ENCODE measurements around the gene CFHR2.

The CFHR2 gene

GRCh38 chr1:197003132-197003531 is 59.6 kb downstream of the CFHR2 start:
- no peak for DNase-seq

- DNase-seq, result no peak
Observed at GRCh38 chr1:197008861-197009260, 65.3 kb downstream of the CFHR2 start.
